GM12878 (cell line): ENCODE measurements around the gene WDR17. TPM values are rescaled to one million over a fixed set of nuclear protein-coding genes. Genes with fewer than 3 reads are reported as not detected.
A peak's percentile ranks its signal among the peaks of the same experiment; 100 is the strongest.

Experiments
- BACH1 ChIP-seq: fragments of 450-650 bp; IDR thresholded peaks from 2 replicates; pipeline ENCODE4 v1.6.1; 2017; ENCODE audit warnings: mild to moderate bottlenecking, borderline replicate concordance
- BCL3 ChIP-seq: IDR thresholded peaks from 2 replicates; pipeline ENCODE4 v1.6.1; 2011; ENCODE audit warnings: borderline replicate concordance, low read depth, mild to moderate bottlenecking, moderate library complexity, low read length; ENCODE audit not compliant: insufficient read depth, poor library complexity, severe bottlenecking
- CEBPZ ChIP-seq: fragments of 150-350 bp; IDR thresholded peaks from 2 replicates; pipeline ENCODE4 v1.6.1; 2016; ENCODE audit warnings: low read depth, low read length
- CHD2 ChIP-seq: IDR thresholded peaks from 2 replicates; pipeline ENCODE4 v1.6.1; 2011; ENCODE audit warnings: low read depth, low read length, improper control_type of control experiment, borderline replicate concordance
- EP300 ChIP-seq, 2 experiments: fragments of 150-350 bp in 1 of 2; IDR thresholded peaks; 2 replicates each; pipeline ENCODE4 v1.6.1; 2011 to 2012; ENCODE audit warnings: low read depth in 2 of 2, low read length in 2 of 2, borderline replicate concordance in 1 of 2, improper control_type of control experiment in 1 of 2, inconsistent platforms in 1 of 2; ENCODE audit not compliant: control insufficient read depth in 1 of 2
- ETV6 ChIP-seq, 2 experiments: fragments of 450-650 bp in 1 of 2; IDR thresholded peaks in 1 of 2; conservative IDR thresholded peaks in 1 of 2; 2 replicates each; pipeline ENCODE4 v1.6.1; 2014; ENCODE audit warnings: antibody characterized with exemption in 1 of 2, borderline replicate concordance in 1 of 2, low read depth in 1 of 2, mild to moderate bottlenecking in 1 of 2, moderate library complexity in 1 of 2
- FOXM1 ChIP-seq: IDR thresholded peaks from 2 replicates; pipeline ENCODE4 v1.6.1; 2012; ENCODE audit warnings: low read depth, mild to moderate bottlenecking, inconsistent platforms, low read length, moderate library complexity
- GABPA ChIP-seq: IDR thresholded peaks from 2 replicates; pipeline ENCODE4 v1.6.1; 2014; ENCODE audit warnings: antibody characterized with exemption, low read depth, mild to moderate bottlenecking, inconsistent platforms
- GATAD2B ChIP-seq: fragments of 450-650 bp; conservative IDR thresholded peaks from 2 replicates; pipeline ENCODE4 v1.6.1; 2017; ENCODE audit warnings: low read depth, mild to moderate bottlenecking, moderate library complexity
- HDGF ChIP-seq: fragments of 450-650 bp; IDR thresholded peaks from 2 replicates; pipeline ENCODE4 v1.6.1; 2016; ENCODE audit warnings: antibody characterized with exemption
- IKZF1 ChIP-seq: fragments of 450-650 bp; conservative IDR thresholded peaks from 2 replicates; pipeline ENCODE4 v1.6.1; 2017; ENCODE audit warnings: antibody characterized with exemption, mild to moderate bottlenecking
- JUNB ChIP-seq: IDR thresholded peaks from 2 replicates; pipeline ENCODE4 v1.6.1; 2016; ENCODE audit warnings: antibody characterized with exemption, mild to moderate bottlenecking
- JUND ChIP-seq: IDR thresholded peaks from 2 replicates; pipeline ENCODE4 v1.6.1; 2012; ENCODE audit warnings: low read depth, mild to moderate bottlenecking, low read length, improper control_type of control experiment, moderate library complexity
- MEF2A ChIP-seq: IDR thresholded peaks from 2 replicates; pipeline ENCODE4 v1.6.1; 2011; ENCODE audit warnings: low read depth, mild to moderate bottlenecking, low read length, moderate library complexity; ENCODE audit not compliant: insufficient read depth
- NFYA ChIP-seq: IDR thresholded peaks from 2 replicates; pipeline ENCODE4 v1.6.1; 2011; ENCODE audit warnings: low read depth, mild to moderate bottlenecking, low read length, improper control_type of control experiment, borderline replicate concordance
- POU2F2 ChIP-seq: IDR thresholded peaks from 3 replicates; pipeline ENCODE4 v1.6.1; 2011; ENCODE audit warnings: low read depth, mild to moderate bottlenecking, low read length, borderline replicate concordance
- RUNX3 ChIP-seq: IDR thresholded peaks from 2 replicates; pipeline ENCODE4 v1.6.1; 2012; ENCODE audit warnings: low read length, inconsistent platforms
- SKIL ChIP-seq: fragments of 450-650 bp; IDR thresholded peaks from 2 replicates; pipeline ENCODE4 v1.6.1; 2017; ENCODE audit warnings: mild to moderate bottlenecking, low read depth, inconsistent platforms; ENCODE audit not compliant: poor library complexity, severe bottlenecking
- SPI1 ChIP-seq: IDR thresholded peaks from 2 replicates; pipeline ENCODE4 v1.6.1; 2011; ENCODE audit warnings: low read depth, mild to moderate bottlenecking, low read length, moderate library complexity, borderline replicate concordance; ENCODE audit not compliant: insufficient read depth
- TBL1XR1 ChIP-seq: IDR thresholded peaks from 2 replicates; pipeline ENCODE4 v1.6.1; 2012; ENCODE audit warnings: low read depth, low read length, improper control_type of control experiment
- ZNF24 ChIP-seq: fragments of 450-650 bp; IDR thresholded peaks from 2 replicates; pipeline ENCODE4 v1.6.1; 2017; ENCODE audit warnings: antibody characterized with exemption, mild to moderate bottlenecking
- polyA plus RNA-seq, 11 experiments: library from polyadenylated mRNA; depleted of rRNA in 4 of 11; unstranded in 6 of 11; stranded (reverse) in 5 of 11; fragments of >200 nt; fragmentation: Nextera tagmentation in 4 of 11; fragmentation: Illumina TruSeq in 1 of 11; extraction: Ambion mirVana in 4 of 11; extraction: Trizol in 1 of 11; gene quantifications; 1 replicate in 1 of 11; 2 replicates in 10 of 11; pipeline versions ENCODE4 v1.2.1 to v1.2.3, GENCODE V29; 2011 to 2016; ENCODE audit warnings: inconsistent platforms in 2 of 11, missing spikeins in 2 of 11, low read depth in 1 of 11
- total RNA-seq, 4 experiments: library from RNA; depleted of rRNA in 3 of 4; stranded (reverse); fragments of >200 nt in 3 of 4; fragmentation: Illumina TruSeq in 1 of 4; extraction: Trizol in 1 of 4; gene quantifications; 2 replicates each; pipeline versions ENCODE4 v1.2.1 to v1.2.3, GENCODE V29; 2013 to 2021

The WDR17 gene
- total and polyA plus RNA-seq, 10 of the 15 experiments (the other 5 are each of a cell fraction or from before 2014, with no cell fraction given) = 0.43 to 3.8 (median 2.8) TPM

- TF ChIP-seq NFYA (no peak), RUNX3 (peak; percentile 92), JUND (peak; percentile 45; the same call in 1 of the 2 replicates), CEBPZ (no peak), IKZF1 (peak; percentile 54), FOXM1 (peak; percentile 89), BACH1 (peak; percentile 43; the same call in 1 of the 2 replicates), BCL3 (peak; percentile 35), GATAD2B (no peak), SPI1 (0 out of 2 replicates have a peak, but pooled peaks have one; percentile 43), POU2F2 (peak; percentile 54; the same call in 1 of the 3 replicates), ETV6 (conservative IDR thresholded peaks at IDR 0.05 in 1 of 2, IDR thresholded peaks at IDR 0.05 in 1 of 2; ENCODE audit: borderline replicate concordance in 1 of 2, low read depth in 1 of 2) (peak in 1 of 2 experiments; percentile 33; a peak in 1 of 4 replicates), HDGF (no peak), CHD2 (peak; percentile 41; the same call in 1 of the 2 replicates), TBL1XR1 (peak; percentile 88), ZNF24 (0 out of 2 replicates have a peak, but pooled peaks have one; percentile 44), JUNB (peak; percentile 88), EP300 (IDR thresholded peaks at IDR 0.05; ENCODE audit: borderline replicate concordance in 1 of 2, control insufficient read depth in 1 of 2, low read depth in 2 of 2, low read length in 2 of 2) (peak; percentile 71 to 78; a peak in 3 of 4 replicates), SKIL (peak; percentile 76), MEF2A (peak; percentile 71), GABPA (0 out of 2 replicates have a peak, but pooled peaks have one; percentile 31)
Observed at GRCh38 chr4:176123710-176124407, 58.2 kb downstream of the WDR17 start (continued).
